DND-41 (cell line): ENCODE data around the gene ATF7IP.

Experiments used
- EZH2 ChIP-seq: IDR thresholded peaks from 3 replicates; pipeline ENCODE4 v1.6.1; 2012; ENCODE audit warnings: borderline replicate concordance, low read depth, mild to moderate bottlenecking, moderate library complexity, low read length, inconsistent platforms; ENCODE audit not compliant: severe bottlenecking
- TF ChIP-seq, protein P1 (sequence below): IDR thresholded peaks from 2 replicates; pipeline ENCODE4 v1.5.1; 2012; ENCODE audit warnings: borderline replicate concordance, low read length, moderate library complexity, mild to moderate bottlenecking; ENCODE audit not compliant: poor library complexity, severe bottlenecking; ENCODE audit errors: extremely low read depth

DNA sequence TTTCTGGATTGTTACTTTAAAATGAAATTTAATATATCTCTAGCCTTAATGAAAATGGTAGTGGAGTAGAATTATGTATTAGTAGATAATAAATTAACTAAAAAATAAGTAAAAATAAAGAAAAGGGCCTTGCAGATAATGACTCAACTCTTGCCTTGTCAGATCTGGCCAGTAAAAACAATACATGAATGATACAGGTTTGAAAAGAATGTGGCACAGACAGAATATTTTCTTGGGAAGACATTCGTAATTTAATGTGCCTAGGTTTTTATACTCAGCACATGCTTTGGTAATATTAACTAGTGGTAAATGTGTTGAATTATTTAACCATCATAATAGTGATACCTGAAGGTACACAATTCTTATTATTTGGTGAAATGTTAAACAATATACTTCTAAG, 28.3 kb downstream of the ATF7IP start:
- no peak for TF ChIP-seq EZH2
- TF ChIP-seq, protein P1, sequence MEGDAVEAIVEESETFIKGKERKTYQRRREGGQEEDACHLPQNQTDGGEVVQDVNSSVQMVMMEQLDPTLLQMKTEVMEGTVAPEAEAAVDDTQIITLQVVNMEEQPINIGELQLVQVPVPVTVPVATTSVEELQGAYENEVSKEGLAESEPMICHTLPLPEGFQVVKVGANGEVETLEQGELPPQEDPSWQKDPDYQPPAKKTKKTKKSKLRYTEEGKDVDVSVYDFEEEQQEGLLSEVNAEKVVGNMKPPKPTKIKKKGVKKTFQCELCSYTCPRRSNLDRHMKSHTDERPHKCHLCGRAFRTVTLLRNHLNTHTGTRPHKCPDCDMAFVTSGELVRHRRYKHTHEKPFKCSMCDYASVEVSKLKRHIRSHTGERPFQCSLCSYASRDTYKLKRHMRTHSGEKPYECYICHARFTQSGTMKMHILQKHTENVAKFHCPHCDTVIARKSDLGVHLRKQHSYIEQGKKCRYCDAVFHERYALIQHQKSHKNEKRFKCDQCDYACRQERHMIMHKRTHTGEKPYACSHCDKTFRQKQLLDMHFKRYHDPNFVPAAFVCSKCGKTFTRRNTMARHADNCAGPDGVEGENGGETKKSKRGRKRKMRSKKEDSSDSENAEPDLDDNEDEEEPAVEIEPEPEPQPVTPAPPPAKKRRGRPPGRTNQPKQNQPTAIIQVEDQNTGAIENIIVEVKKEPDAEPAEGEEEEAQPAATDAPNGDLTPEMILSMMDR = no peak
